GM18861 (cell line): ENCODE measurements around the gene ZNF462.

Experiments
- ATAC-seq: cut with Tn5 transposase; IDR thresholded peaks from one replicate; pipeline ENCODE4 v1.9.1; 2021; ENCODE audit not compliant: unreplicated experiment

ZNF462 gene

DNA sequence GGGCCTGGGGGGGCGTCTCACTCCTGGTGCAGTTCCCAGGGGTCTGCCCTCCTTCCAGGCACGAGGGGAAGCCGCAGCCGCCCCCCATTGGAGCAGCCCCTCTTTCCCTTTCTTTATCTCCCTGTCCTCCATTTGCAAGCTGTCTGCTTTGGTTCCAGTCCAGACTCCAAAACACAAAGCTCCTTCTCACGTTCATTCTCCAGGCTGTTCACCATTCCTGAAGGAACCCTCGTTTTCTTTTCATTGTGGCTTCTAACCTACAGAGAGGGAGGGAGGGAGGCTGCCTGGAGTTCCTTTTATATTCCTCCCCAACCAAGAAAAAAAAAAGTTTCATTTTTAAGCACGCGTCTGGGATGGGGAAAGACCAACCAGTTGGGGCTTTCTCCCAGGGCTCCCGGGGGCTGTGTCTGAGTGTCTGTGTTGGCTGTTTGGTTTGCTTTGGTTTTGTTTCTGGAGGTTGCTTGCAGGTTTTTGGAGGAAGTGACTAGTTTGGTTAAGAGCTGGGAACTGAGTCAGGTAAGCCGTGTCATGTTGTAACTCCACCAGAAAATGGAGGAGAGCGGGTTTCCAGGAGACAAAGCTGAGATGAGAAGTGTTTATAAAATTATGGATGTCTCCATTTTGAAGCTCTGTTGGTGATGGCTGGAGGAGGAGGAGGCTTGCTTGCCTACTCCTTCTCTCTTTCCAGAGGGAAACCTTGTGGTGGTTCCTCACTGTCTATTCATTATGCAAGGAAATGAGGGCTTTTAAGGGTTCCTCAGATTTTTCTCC, 1.6 kb downstream of the ZNF462 start:
- no peak for ATAC-seq

DNA sequence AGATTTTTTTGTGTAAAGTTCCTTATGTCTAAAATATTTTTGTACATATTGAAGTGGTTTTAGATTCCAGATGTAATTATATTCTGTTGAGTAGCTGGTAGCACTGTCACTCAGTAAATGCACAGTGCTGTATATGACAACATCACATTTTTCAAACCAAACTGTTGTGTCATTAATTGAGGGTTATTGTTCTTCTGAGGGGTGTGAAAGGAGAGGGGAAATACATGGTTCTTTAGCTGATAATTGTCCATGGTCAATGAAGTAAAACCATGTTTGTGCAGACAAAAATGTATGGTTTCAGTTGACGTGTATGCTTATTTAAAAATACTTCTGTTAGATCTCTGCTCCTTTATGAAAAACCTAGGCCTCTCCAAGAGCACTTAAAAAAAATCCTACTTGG, 3.3 kb downstream of the ZNF462 start:
- ATAC-seq = no peak

DNA sequence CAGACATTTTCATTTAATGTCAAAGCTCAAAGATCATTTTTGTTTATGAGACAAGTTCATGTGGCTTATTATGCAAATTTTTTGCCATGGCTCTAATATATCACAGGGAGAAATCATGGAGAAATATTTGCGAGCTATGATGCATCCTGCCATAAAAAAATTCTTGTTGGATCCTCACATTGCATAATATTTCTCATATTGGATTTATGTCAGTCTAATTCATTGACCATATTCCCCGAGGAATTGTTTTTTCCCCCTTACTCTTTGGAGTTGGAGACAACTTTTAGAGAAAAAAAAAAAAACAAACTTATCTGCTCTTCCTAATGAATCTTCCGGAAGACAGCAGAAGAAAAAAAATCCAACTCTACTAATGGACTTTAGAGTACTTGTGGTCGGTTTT, 4.3 kb downstream of the ZNF462 start:
- no peak for ATAC-seq

DNA sequence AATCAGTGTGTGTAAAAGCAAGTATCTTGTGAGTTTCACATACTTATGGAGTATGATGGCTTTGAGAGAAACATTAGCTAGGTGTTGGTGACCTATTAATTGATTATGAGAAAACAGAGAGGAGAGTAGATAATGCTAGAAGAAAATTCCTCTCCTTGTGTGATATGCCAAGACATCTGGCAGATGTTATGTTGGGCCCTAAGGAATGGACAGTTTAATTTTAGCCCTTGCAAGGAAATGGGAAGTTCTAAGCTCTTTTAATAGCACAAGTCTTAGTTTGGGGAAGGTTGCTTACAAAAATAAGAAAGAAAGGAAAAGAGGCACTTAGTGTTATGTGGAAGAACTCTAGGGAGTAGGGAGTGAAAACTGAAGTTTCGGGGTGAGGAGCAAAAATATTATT, 5.1 kb downstream of the ZNF462 start:
- ATAC-seq = no peak

DNA sequence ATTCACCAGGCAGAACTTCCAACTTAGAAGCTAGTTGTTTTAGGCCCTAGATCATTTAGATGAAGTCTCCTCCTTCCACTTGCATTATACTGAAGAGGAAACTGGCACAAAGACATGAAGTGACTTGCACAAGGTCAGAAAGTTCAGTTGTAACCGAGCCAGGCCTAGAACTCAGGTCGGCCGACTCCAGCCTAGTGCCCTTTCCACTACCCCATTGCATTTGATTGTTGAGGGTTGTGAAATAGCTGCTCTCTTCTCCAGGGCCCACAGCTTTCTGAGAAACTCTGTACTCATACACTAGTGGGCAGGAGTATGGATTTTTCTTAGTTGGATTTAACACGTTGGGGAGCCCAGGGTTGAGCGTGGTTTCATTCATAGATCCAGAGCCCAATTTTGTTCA, 5.6 kb downstream of the ZNF462 start:
- ATAC-seq = no peak

DNA sequence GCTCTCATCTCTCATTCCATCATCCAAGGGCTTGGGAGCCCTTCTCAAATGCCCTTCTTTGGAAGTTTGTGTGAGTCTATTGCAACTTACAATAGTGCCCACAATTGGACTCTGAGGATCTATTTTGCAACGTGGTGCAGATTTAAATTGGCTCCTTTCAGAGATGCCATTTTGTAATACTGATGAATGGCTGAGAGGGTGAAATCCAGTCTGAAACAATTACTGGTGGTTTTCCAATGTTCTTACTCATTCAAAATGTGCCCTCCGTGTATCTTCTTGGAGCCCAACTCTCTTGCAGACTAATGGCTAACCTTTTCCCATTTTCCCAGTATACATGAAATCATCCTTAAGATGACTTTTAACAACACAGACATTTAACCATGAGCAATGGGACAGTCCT, 6.1 kb downstream of the ZNF462 start:
- ATAC-seq = no peak

DNA sequence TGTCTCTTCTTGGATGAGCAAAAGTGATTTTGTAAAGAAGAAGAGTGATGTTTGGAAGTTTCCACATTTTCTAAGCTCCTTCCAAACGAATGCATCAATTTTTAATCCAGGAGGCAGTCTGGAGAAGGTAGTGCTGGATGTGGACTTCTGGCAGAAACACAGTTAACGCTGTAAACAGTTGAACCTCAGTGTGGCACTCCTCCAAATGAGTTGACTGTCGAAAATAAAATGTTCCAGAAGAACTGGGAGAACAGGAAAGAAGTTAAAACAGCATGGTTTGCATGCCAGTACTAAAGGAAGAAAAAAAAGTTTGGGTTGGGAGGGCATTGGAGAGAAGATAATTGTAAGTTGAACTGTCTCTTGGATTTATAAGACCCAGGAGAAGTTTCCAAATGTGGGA, 6.5 kb downstream of the ZNF462 start:
- no peak for ATAC-seq

DNA sequence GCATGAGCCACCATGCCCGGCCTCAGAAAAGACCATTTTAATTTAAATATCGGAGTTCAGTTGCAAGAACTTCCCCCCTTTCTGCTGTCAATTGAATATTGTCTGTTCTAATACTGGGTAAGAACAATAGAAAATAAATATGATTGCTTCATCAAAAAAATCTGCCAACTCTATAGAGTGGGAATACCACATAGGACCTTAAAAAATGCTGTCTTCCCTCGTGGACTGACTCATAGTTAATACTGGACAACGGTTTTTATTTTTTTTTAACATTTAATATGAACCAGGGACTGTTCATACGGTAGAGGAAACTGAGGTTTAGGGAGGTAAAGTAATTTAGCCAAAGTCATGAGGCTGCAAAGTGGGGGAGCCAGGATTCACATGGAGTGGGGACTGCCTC, 9.7 kb downstream of the ZNF462 start:
- ATAC-seq = no peak

DNA sequence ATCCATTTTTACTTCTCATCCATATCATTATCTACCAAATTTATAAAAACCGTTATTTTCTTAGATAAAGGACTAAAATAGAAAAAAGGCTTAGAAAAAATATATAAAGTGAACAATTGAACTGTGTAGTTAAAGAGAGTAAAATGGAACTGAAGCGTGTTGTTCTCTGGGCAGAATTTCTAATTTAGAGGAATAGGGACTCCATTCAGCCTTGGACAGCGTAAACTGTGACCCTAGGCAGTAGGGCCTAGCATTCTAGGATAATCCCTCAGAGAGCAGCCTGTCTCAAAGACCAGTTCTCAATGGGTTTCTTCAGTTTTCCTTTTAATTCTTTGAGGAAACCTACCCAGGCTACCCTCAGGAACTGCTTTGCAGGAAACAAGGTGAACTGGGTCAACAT, 11.1 kb downstream of the ZNF462 start:
- ATAC-seq = no peak

DNA sequence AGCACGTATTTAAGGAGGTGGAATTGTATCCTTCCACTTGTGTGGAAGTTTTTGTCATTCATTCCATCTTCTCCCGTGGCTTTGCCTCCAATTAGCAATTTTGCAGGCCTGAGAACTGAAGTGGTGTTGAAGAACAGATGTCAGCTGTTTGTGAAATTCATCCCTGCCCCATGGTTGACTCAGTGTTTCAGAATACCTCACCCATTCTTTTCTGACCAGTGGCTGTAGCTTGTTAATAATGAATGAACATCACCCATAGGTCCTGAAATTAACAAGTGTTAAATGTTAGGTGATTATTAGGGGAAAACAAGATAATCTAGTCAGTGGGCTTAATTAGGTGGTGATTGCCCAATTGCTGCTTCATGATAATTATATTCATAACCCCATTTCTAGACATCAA, 11.7 kb downstream of the ZNF462 start:
- ATAC-seq = no peak

DNA sequence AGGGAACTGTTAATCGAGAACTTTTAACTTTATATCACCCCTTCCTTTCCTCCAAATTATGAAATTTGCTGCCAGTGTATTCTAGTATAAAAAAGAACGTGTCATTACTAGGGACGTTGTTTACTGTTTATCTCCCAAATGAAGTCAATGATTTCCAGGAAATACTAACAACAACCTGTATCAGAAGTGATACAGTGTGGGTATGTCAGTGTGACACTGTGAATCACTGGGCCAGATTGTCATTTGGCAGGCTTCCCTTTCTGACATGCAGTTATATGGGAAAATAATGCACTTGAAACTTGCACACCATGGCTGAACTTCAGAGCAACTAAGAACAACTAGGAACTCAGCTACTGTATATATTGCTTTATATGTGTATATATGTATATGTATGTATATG, 12.6 kb downstream of the ZNF462 start:
- ATAC-seq = no peak

DNA sequence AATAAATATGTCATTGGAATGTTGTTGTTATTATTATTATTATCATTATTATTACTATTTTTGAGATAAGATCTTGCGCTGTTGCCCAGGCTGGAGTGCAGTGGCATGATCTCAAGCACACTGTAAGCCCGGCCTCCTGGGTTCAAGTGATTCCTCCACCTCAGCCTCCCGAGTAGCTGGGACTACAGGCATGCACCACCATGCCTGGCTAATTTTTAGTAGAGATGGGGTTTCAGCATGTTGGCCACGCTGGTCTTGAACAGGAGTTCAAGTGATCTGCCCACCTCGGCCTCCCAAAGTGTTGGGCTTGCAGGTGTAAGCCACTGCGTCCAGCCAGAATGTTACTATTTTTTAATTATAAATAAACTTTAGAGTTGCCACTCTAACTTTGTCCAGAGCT, 14.4 kb downstream of the ZNF462 start:
- ATAC-seq = no peak

DNA sequence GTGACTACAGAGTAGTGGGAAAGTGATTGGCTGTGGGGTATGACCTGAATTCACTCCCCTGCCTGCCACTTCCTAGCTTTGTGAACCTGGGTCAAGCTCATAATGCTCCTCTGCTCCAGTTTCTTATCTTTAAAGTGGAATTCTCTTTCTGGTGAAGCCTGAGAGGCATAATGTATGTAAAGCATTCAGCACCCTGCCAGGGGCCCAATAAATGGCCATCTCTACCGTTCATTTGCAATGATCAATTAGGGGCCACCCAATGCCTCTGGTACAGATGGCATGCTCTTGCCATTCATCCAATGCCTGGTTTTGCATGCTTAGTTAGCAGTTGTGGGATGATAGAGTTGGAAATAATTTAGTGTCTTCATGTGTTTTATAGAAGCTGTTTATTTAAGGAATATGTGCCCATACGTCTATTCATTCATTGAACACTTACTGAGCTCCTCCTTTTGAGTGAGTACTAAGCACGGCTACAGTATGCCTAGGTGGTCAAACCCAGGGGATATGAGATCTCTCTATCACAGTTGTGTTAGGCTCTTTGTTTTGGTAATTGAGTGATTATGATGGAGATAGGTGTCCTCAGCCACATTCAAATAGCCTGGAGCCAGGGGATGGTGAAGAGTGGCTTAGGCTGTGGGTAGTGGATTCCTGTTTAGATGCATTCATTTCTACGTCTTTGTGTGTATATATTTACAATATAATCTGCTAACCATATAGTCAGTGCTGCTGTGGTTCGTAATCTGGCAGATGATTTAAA, 15.3 kb downstream of the ZNF462 start:
- no peak for ATAC-seq

DNA sequence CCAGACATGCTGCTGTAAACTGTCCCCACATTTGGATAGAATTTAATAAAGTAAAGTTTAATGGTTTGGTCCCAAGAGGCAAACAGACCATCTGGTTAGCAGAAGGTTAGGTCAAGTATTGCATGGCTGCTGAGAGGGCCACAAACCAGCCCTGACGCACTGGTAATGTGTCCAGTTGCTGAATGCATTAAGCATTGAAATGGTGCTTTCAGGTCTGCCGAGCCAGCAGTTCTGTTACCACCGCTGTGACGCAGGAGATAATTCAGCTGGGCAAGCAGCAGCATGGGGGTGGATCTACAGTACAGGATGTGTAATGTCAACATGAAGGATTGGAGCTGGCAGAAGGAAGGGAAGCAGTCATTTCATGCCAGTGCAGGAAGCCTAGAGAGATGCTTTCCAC, 16.0 kb downstream of the ZNF462 start:
- no peak for ATAC-seq

DNA sequence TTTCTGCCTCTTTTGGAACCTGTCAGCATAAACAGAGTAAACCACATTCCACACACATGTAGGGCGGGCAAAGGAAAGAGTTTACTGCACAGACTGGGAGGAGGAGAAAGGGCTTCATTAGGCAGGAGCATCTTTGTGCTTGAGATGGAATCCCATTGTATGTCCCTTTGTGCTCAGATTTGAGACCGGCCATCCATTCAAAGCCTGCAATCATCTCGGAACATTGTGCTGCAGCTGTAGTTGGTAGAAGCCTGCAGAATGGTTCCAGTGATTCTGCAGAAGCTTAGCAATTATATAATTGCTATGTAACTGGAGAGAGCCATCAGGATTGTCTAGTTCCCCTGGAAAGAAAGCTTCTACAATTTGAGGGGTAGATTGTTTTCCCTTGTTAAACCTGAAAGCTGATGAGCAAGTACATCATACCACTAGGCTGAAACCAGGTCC, 16.5 kb downstream of the ZNF462 start:
- no peak for ATAC-seq

DNA sequence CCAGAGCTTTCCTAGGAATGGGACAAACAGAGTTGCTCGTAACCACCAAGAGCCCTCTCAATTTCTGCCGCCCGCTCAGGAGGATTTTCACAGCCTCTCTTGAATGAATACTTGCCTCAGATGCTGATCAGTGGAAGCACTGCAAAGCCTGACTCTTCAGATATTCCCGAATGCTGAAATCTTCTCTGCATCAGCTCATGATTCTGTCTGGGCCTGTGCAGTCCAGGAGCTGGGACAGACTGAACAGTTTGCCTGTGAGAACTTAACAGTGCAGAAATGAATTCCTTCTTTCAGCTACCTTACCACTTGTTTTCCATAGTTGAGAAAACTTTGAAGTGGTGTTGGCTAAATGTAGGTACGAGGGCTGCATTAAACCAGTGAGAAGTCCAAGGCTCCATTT, 17.1 kb downstream of the ZNF462 start:
- no peak for ATAC-seq

DNA sequence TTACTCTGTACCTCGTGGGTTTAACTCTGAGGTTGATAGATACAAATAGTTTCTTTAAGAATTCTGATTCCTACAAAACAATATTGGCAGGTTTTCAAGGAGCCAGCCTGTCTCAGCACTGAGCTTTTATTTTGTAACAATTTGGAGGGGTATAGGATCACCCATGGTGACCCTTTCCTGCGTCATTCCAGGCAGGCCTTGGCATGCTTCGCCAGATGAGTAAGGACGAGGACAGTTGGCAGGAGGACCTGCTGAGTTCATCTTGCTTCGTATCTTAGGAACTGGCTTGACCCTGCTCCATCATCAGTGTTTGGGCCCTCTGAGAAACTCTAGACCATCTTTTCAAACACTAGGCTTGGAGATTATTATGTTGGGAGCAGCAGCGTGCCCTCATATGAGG, 17.9 kb downstream of the ZNF462 start:
- no peak for ATAC-seq

DNA sequence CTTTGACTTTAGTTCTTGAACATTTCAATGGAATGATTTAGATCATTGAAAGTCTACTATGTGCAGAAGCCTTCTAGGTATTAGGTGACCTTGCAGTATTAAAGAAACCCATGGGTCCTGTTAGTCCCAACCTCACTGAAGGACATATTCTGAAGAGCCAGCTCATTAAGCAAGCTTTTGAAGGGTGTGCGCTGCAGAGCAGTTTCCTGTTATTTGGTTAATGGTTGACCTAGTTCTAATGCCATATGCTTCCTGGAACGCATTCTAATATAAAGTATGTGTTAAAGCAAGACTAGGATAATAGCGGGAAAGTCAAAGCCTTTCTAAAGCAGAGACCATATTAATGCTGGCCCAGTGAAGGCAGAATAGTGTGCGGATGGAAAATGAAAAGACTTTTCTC, 20.1 kb downstream of the ZNF462 start:
- ATAC-seq = no peak

DNA sequence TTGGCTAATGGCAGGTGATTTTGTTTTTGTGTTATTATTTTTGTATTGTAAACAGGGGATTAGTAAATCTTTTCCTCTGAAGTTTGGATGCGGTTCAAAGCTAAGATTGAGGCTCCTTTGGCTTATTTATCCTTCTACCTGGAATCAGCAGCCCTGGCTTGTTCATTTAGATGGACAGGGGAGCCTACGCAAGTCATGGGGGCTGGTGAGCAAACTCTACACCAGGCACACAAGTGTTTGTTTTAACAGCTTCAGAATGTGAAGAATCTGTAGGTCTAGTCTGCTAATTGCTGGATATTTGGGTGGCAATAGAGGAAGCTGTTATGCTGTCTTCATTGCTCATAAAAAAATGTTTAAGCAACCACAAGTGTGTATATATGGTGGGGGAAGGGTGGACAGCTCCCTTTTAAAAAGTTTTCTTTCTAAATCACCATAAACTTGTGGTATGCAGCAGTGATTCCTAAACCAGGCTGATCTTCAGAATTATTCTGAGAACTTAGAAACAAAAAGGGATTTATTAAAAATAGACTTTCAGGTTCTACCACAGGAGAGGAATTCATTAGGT, 20.7 kb downstream of the ZNF462 start:
- no peak for ATAC-seq

DNA sequence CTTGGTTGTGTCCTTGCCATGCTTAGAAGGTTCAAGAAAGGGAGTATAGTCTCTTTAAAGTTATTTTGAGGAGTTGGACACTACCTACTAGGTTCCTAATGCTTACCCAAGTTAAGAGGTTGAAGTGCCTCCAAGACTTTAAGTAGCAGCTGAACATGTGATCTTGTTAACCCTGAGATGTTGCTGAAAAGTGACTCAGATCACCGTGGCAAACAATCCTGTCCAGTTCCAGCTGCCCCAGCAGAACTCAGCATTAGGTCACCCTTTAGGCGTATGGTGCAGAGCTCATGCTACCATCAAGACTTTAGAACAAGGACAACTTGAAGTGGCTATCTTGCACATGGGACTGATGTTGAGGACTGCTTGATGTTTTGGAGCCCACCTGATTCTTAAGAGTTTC, 22.5 kb downstream of the ZNF462 start:
- ATAC-seq = no peak

DNA sequence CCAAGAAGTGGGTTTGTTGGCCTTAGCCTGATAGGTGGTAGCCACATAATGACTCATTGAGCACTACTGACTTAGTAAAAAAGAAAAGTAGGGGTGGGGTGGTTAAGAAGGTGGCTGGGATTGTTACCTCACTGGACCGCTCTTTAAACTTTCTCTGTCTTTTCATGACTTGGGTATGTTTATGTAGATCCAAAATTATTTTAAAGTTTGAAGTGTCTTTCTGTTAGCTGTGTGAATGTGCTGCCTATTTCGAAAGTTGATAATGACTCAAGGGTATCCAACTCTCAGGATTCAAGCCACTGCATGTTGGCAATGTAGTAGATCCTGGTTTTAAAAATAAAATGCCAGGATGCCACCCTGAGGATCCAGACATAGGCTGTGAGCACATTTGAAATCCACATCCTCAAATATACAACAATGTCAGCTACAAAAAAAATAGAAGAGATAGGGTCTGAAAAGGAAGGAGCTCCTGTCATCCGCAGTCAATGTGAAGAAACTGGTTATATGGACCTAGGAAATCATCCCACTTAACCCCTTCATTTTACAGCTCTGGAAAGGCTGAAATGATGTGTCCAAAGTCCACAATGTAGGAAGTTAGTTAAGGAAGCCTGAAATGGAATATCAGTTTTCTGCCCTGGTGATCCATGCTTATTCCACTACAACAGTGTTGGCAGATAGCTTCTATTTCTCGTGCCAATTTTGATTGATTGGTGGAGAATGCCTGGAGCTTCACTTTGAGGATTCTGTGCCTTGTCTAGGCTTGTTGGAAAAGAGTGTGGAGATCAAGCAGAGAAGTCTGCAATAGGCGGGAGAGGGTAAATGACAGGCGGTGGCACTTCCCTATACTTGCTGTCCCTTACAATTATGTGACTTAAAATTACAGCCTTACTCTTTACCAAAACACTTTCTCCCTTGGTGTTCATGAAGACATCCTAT, 23.4 kb downstream of the ZNF462 start:
- no peak for ATAC-seq
